HG02981 (cell line): ENCODE results near the gene FAM219A.
"Not testable (repeated sequence)": the region's sequence is repeated elsewhere in the genome, so short reads cannot be mapped to it uniquely, and the experiment has no call there.

Experiments used
- ATAC-seq: cut with Tn5 transposase; IDR thresholded peaks from one replicate; pipeline ENCODE4 v1.9.1; 2021; ENCODE audit warnings: mild to moderate bottlenecking, moderate library complexity; ENCODE audit not compliant: unreplicated experiment

FAM219A gene

GRCh38 chr9:34446468-34446891, 11.9 kb downstream of the FAM219A start:
- ATAC-seq: no peak

DNA sequence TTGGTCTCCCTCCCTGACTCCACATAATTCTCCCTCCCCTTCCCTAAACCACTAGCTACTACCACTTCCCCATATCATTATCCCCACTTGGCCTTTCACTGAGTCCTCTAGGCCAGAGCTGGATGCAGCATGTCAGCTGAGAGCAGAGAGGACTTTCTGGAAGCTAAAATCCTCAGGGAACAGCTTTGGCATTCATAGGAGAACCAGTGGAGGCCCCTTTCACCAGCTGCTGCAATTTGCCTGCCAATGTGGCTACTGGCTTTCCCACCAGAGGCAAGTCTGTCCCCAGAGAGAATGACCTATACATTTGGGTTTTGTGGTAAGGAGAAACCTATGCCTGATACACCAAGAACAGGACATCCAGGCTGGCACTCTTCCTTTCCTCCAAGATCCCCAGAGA, 14.4 kb downstream of the FAM219A start:
- ATAC-seq: no peak

DNA sequence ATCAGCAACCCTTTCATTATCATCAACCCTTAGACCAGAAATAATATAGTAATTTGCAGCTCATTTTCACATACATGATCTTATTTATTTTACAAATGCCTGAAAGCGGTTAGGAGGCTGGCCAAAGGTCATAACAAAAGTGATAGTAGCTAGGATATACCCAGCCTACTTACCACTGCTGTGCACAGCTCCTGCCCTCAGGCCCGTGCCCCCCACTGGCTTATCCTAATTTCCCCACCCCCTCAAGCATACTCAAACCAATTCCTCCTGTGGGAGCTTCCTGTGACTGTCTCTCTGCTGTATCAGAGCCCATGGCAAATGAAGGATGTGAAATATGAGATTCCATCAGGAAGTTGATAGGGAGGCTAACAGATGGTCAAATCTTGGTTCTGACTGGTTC, 14.8 kb downstream of the FAM219A start:
- ATAC-seq: no peak

DNA sequence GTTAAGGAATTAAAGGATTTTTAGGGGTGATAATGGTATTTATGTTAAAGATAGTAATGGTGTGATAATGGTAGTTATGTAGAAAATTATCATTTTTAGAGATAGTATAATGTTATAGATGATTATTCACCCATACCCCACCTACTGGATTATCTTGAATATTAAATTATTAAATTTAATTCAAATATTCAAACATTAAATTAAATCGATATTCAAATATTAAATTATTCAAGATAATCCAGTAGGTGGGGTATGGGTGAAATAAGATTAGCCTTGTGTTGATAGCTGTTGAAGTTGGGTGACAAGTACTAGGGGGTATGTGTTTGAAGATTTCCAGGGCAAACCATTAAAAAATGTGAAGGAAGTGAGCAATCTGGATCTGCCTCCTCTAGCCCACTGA, 15.6 kb downstream of the FAM219A start:
- ATAC-seq: no peak

DNA sequence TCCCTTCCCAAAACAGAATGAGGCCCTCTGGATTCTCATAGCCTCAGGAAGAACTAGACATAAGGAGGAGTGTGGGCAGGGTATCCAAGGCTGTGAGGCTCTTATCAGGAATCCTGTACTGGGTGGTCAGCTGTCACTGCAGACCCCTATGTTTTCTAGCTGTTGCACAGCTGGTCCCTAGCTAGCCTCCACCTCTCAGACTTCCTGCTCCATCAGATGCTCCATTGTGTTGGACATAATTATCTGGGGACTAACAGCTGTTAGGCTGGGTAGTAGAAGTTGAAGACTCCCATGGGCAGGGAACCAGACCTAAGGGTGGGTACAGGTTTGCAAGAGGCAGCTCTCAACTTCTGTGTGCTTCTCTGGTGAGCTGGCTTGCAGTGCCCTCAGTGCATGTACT, 18.4 kb downstream of the FAM219A start:
- ATAC-seq: no peak

GRCh38 chr9:34438465-34438864, 19.9 kb downstream of the FAM219A start:
- ATAC-seq: not testable (repeated sequence)

DNA sequence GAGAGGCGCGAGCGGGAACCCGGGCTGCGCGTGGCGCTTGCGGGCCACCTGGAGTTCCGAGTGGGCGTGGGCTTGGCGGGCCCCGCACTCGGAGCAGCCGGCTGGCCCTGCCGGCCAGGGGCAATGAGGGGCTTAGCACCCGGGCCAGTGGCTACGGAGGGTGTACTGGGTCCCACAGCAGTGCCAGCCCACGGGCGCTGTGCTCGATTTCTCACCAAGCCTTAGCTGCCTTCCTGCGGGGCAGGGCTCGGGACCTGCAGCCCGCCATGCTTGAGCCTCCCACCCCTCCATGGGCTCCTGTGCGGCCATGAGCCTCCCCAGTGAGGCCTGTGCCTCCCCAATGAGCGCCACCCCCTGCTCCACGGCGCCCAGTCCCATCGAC, 20.5 kb downstream of the FAM219A start:
- ATAC-seq: not testable (repeated sequence)

DNA sequence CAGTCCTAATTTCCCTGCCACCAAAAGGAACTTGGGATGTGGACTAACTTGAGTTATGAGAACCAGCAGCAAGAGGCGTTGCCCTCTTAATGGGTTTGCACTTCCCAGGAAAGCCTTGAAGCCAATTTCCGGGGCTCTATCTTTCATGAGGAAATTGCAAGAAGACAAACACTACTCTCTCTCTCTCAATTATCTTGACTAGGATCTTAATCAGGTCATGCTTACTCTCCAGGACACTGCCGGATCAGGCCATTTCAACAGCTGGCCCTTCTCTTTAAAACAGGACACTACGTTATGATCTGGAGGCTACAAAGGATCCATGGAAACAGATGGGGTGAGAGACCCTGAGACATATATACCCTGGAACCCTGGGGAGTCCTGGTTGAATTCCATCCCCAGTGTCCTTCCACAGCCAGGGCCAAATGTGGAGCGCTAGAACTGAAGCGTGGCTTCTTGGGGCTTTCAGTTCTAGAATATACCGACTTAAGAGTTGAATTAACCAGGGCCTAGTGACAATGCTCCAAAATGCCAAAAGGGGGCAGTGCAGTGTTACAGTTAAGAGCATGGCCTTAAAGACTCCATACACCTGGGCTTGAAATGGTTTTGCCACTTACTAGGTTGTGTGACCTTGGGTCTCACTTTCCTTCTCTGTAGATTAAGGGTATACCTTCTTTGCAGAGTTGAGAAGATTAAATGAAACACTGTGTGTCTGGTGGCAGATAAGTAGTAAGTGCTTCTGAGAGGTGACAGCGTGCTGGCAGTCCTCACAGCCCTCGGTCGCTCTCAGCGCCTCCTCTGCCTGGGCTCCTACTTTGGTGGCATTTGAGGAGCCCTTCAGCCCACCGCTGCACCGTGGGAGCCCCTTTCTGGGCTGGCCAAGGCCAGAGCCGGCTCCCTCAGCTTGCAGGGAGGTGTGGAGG, 21.1 kb downstream of the FAM219A start:
- peak; percentile 51 for ATAC-seq

DNA sequence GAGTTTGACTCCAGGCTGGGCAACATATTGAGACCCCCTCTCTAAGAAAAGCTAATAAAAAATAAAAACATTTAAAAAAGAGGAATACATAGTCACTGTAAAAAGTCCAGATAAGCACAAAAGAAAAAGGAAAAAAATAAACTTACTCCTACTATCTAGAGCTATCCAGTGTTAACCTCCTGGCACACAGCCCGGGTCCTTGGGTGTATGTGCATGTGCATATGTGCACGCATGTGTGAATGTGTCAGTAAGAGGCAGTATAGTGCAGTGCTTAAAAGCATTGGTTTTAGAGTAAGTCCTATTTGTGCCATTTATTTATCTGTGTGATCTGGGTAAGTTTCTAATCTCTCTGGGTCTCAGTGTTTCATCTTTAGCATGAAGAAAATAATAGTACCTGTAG, 26.7 kb downstream of the FAM219A start:
- no peak for ATAC-seq

DNA sequence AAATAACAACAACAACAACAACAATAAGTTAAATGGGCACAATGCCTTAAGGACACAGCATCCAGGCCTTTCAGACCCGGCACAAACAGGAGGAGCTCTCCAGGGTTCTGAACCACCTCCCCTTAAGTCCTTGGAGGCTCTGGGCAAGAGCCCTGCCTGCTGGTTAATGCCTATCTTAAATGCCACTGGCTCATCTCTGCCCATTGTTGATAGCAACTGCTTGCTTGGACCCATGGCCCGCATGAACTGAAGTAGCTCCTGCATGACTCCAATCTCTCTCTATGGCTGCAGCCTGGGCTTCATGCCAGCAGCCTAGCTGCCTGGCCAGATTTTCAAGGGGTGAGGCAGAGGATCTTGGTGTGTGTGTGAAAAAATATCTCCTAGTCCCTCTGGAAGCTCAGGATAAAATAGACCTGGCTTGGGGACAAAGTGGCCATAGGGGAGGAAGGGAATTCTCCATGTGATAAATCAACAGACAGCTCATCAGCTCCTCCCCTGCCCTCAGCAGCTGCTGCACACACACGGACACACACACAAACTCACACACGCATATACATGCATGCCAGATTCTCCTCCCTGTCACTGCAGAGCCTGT, 27.4 kb downstream of the FAM219A start:
- no peak for ATAC-seq

- no peak for ATAC-seq
Measured at GRCh38 chr9:34428325-34428958, 29.9 kb downstream of the FAM219A start.

- ATAC-seq: no peak
Measured at GRCh38 chr9:34426347-34427074, 31.9 kb downstream of the FAM219A start.

GRCh38 chr9:34419716-34420504, 38.5 kb downstream of the FAM219A start:
- no peak for ATAC-seq

DNA sequence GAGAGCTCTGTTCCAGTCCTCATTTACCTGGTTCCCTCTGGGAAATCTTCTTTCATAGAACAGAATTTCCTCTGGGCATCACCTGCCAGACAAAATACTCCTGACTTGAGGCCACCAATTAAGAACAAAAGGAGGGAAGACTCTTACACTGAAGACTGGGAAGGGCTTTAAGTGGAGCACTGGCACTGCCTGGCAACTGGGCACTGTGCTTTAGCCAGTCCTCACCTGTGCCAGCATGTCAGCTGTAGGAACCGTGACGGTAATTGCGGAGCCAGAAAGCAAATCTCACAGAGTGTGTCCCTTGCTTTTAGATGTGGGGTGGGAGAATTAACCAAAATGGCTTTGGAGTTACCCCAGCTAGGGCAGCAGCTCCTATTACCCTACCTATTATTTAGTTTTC, 40.6 kb downstream of the FAM219A start:
- ATAC-seq: no peak

- no peak for ATAC-seq
Measured at GRCh38 chr9:34413231-34413852, 45.0 kb downstream of the FAM219A start.

DNA sequence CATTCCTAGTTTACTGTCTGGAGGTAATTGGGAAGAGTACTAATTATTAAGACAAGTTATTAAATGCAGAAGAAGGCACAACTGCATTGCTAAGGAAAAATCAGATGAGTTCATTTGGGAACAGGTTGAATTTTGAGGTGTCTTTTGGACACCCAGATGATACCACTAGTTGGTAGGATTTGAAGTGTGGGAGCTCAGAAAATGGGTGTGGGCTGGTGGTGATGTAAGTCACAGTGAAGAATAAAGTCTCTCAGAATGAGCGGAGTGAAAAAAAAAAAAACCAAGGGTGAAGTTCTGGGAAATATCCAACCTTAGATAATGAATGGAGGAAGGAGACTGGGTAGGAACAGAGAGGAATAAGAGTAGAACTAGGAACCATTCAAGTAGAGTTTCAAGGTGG, 46.0 kb downstream of the FAM219A start:
- no peak for ATAC-seq

GRCh38 chr9:34409154-34409553, 49.2 kb downstream of the FAM219A start:
- no peak for ATAC-seq

GRCh38 chr9:34408173-34408572, 50.2 kb downstream of the FAM219A start:
- ATAC-seq: no peak

- ATAC-seq: no peak
Measured at GRCh38 chr9:34406219-34406618, 52.2 kb downstream of the FAM219A start.

GRCh38 chr9:34405719-34406118, 52.7 kb downstream of the FAM219A start:
- ATAC-seq: no peak
